HG03558 (cell line): ENCODE data around the gene GRIK1.

Experiments
- ATAC-seq: cut with Tn5 transposase; IDR thresholded peaks from one replicate; pipeline ENCODE4 v1.9.1; 2021; ENCODE audit warnings: moderate number of reproducible peaks; ENCODE audit not compliant: unreplicated experiment; ENCODE audit errors: extremely low read depth

The GRIK1 gene

DNA sequence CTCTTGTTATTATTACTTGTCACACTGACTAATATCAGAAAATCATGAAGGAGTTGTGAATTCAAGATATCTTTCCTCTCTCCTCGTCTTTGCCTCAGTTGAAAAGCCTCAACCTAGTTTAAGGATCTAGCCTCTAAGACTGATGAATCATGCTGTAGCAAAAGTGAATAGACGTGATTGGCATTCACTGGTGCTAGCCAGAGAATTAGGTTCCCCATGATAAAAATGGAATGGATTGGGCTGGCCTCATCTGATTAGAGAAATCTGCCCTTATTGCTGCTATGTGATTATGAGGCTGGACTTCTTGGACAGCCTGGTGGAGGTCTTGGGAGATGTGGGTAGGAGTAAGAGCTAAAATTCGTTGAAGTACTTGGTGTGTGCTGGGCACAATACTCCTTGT lies 432.8 kb downstream of the GRIK1 start:
- no peak for ATAC-seq

DNA sequence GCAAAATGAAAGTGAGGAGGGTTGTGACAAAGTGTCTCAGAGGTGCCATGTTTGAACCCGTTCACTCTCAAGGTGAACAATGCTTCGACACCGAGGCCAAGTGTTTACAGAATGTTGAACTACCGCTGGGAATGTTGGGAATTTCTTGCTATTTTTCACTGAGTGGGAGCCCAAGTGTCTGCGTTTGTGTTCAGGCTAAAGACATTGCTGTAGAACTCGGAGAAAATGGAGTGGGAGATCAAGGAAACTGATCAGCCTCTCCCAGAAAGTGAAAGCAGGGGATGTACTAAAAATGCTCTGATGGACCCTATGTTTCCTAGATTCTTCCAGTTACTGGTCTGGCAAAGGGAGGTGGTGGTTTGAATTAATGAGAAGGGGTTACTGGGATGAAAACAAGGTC lies 433.6 kb downstream of the GRIK1 start:
- ATAC-seq, result no peak

DNA sequence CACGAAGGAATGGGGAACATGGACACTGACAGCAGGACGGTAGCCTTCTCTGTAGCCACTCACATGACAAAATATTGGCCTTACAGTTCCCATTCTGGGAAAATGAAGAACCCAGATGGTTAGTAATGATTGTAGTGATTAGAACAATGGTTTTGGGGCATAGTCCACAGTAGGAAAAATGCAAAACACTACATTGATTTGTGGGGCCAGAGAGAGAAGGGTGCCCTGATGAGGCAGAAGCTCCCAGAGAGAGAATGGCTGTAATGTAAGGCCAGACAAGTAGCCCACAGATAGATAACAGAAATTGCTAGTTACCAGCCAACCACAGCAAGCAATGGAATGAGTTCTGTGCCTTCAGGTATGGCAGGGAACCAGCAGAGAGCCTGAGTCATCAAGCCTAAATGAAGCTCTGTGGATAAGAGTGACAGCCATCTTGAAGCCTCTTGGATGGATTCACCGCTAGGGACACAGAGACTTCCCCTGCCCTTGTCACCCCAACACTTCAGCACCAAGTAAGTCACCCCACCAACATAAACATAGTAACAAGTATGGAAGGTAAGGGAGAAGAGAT lies 435.0 kb downstream of the GRIK1 start:
- no peak for ATAC-seq

DNA sequence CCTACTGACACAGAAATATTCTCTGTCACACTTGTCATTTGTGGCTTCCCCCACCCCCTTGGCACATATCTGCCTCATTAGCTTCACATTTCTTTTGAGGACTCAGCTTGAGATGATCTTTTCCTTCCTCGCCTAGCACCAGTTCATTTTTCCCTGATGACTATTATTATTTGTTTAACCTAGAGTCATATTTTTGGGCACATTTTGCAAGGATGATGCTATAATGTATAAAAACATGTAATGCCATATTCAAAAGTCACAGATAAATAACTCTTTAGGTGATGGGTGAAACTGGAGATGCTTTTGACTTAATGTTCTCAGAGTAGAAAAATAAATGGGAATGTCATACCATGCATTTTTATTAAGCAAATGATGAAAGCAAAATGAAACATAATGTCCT lies 438.3 kb downstream of the GRIK1 start:
- no peak for ATAC-seq

DNA sequence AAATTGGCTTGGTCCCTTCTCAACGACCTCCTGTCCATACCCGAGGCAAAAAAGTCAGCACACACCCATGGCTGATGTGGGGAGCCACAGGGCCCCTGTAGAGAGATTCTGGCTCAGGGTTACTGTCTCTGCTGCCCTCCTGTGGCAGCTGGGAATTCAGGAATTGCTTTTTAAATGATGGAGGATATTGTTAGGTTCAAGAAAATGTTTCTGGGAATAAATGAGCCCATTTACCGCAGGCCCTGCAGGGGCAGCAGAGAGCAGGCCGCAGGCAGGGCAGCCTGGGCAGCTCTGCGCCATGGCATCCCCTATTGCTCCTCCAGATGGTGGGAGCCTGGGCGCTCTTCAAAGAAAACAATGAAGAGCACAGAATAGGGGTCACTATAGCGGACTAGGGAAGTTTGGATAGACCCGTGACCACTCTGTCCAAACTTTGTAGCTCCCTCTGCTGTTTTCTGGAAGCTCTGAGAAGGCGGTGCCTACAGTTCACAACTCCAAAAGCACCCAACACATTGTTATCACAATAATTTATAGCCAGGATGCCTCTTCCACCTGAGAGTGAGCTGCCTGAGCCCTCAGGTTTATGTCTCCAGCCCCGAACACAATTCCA lies 440.0 kb downstream of the GRIK1 start:
- ATAC-seq, result no peak

DNA sequence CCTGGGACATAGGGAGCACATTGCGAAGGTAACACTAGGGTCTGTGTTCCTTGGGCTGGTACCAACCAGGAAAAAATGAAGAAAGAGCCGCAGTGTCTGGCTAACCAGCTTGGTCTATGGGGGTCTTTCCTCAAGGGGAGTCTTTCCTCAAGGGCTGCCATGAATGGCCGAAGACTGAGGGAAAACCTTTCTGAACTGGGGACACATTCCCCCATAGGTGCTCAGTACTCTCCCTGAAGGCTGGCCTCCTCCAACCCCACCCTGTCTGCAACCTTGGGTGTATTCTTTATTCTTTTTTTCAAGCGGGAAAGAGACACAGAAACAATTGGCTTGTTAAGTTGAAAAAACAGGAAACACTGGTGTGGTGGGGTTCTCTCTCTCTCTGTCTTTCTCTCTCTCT lies 440.6 kb downstream of the GRIK1 start:
- no peak for ATAC-seq

DNA sequence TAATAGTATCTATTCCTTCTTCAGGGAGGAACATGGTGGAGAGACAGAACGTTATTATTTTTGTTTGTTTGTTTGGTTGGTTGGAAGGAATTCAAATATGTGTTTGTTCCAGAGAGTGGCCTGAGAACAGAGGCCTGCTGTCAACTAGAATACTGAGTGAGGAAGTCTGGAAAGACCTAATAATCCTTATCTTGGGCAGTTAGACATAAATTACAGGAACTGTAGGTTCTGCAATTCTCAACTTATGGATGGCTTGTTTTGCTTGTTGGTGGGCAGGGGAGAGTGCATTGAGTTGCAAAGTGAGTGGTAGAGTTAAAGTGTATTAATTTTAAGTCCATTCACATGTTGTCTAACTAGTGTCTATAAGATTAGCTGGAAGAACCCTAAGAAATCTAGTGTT lies 443.5 kb downstream of the GRIK1 start:
- no peak for ATAC-seq

DNA sequence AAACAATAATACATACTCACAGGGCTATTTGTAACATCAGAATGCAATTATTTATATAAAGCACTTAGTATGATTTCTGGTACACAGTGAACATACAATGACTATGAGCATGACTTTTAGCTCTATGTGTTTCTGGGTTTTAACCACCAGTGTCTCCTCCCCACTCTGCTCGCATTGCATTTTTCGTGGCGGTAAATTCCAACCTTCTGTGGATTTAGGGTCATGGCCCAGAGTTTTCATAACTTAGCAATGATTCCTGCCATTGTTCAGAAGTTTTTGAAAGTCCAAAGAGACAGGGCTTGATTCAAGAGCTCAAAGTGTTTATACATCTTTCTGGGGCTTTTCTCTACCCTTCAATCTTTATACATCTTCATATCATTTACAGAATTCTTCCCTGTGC lies 449.8 kb downstream of the GRIK1 start:
- no peak for ATAC-seq

DNA sequence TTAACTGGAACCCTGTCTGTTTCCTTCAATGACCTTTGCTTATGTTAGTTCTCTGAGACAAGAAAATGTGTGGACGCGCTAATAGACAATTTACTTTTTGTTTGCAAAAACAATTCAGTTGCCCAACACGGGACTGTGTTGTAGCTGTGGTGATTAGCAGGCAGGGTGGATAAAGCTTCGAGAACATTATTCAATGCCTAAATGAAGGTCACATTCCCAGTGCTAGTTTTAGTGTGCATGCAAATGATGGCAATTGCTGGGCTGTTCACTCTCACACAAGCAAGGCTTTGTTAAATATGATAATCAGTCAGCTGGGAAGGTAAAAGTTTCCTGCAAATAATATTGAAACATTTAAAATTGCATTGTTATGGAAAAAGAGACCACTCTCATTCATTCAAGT lies 452.6 kb downstream of the GRIK1 start:
- ATAC-seq, result no peak
